AG04449 (cell line): Measurements from ENCODE around the gene DYNLRB1.
"Not testable (repeated sequence)": the region's sequence is repeated elsewhere in the genome, so short reads cannot be mapped to it uniquely, and the experiment has no call there.

Experiments
- CTCF ChIA-PET: fragments of 350-600 bp; formaldehyde crosslinking; extraction: SDS; loops from one replicate; lab custom pipeline; 2021; ENCODE audit warnings: antibody characterized with exemption; lab: Yijun Ruan, JAX
- POLR2A ChIA-PET: fragments of 400-600, 350-600 bp; formaldehyde crosslinking; extraction: SDS; loops from one replicate; lab custom pipeline; 2020; ENCODE audit warnings: antibody characterized with exemption, inconsistent platforms; lab: Yijun Ruan, JAX
- DNase-seq: peaks from one replicate; pipeline ENCODE4 v3.0.0-alpha.2; 2010; ENCODE audit warnings: low read depth, low spot score
- H3K4me3 ChIP-seq: 2 replicates; pipeline ENCODE4 v1.5.1; 2011; ENCODE audit warnings: low read depth, mild to moderate bottlenecking, control low read depth, low read length
- TF ChIP-seq, protein P1 (sequence below): IDR thresholded peaks from one replicate; pipeline ENCODE4 v1.5.1; 2011; ENCODE audit warnings: mild to moderate bottlenecking, moderate library complexity, low read length, control low read depth, inconsistent platforms; ENCODE audit not compliant: insufficient read depth; ENCODE audit errors: missing control alignments

The DYNLRB1 gene

DNA sequence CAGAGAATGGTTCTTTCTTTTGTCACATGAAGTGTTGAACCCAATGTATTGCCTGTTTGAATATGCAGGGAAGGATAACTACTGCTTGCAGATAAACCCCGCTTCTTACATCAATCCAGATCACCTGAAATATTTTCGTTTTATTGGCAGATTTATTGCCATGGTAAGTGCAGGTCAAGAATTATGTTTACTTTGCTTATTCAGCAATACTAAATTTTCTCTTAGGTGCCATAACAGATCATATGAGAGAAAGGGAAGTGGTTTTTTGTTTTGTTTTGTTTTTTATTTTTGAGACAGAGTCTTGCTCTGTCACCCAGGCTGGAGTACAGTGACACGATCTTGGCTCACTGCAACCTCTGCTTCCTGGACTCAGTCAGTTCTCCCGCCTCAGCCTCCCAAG is 36.6 kb upstream of the DYNLRB1 start:
- ChIA-PET CTCF (interaction anchor here (1.2 kb wide), 1 partner anchor 167 kb away, joined by 4 read pairs; no protein-coding TSS in a partner anchor), POLR2A (no interaction called here)
- DNase-seq, result no peak
- H3K4me3 ChIP-seq, result no peak overlapping the region
- TF ChIP-seq, protein P1, sequence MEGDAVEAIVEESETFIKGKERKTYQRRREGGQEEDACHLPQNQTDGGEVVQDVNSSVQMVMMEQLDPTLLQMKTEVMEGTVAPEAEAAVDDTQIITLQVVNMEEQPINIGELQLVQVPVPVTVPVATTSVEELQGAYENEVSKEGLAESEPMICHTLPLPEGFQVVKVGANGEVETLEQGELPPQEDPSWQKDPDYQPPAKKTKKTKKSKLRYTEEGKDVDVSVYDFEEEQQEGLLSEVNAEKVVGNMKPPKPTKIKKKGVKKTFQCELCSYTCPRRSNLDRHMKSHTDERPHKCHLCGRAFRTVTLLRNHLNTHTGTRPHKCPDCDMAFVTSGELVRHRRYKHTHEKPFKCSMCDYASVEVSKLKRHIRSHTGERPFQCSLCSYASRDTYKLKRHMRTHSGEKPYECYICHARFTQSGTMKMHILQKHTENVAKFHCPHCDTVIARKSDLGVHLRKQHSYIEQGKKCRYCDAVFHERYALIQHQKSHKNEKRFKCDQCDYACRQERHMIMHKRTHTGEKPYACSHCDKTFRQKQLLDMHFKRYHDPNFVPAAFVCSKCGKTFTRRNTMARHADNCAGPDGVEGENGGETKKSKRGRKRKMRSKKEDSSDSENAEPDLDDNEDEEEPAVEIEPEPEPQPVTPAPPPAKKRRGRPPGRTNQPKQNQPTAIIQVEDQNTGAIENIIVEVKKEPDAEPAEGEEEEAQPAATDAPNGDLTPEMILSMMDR, result no peak

DNA sequence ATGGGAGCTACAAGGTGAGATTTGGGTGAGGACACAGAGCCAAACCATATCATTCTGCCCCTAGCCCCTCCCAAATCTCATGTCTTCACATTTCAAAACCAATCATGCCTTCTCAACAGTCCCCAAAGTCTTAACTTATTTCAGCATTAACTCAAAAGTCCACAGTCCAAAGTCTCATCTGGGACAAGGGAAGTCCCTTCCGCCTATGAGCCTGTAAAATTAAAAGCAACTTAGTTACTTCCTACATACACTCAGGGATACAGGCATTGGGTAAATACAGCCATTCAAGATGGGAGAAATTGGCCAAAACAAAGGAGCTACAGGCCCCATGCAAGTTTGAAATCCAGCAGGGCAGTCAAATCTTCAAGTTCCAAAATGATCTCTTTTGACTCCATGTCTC is 34.1 kb upstream of the DYNLRB1 start:
- POLR2A ChIA-PET, H3K4me3 ChIP-seq, DNase-seq: not testable (repeated sequence)
- CTCF ChIA-PET, result interaction anchor here (1.6 to 2.1 kb wide), 2 partner anchors 11 to 170 kb away, joined by 3 to 8 read pairs; no protein-coding TSS in a partner anchor

DNA sequence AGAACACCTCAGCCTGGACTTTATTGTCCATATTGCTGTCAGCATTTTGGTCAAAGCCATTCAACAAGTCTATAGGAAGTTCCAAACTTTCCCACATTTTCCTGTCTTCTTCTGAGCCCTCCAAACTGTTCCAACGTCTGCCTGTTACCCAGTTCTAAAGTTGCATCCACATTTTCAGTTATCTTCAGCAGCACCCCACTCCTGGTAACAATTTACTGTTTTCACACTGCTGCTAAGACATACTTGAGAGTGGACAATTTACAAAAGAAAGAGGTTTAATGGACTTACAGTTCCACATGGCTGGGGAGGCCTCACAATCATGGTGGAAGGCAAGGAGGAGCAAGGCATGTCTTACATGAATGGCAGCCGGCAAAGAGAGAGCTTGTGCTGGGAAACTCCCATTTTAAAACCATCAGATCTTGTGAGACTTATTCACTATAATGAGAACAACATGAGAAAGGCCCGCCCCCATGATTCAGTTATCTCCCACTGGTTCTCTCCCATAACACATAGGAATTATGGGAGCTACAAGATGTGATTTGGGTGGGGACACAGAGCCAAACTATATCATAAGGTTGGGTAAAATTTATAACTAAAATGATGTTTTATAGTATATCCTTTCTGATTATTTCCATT is 32.5 kb upstream of the DYNLRB1 start:
- H3K4me3 ChIP-seq, DNase-seq: not testable (repeated sequence)
- ChIA-PET POLR2A (interaction anchor here (0.6 kb wide), 1 partner anchor 28 kb away, joined by 6 read pairs; no protein-coding TSS in a partner anchor), CTCF (interaction anchor here (0.9 to 2.3 kb wide), 4 partner anchors 11 to 171 kb away, joined by 3 to 13 read pairs (median 6); no protein-coding TSS in a partner anchor)

DNA sequence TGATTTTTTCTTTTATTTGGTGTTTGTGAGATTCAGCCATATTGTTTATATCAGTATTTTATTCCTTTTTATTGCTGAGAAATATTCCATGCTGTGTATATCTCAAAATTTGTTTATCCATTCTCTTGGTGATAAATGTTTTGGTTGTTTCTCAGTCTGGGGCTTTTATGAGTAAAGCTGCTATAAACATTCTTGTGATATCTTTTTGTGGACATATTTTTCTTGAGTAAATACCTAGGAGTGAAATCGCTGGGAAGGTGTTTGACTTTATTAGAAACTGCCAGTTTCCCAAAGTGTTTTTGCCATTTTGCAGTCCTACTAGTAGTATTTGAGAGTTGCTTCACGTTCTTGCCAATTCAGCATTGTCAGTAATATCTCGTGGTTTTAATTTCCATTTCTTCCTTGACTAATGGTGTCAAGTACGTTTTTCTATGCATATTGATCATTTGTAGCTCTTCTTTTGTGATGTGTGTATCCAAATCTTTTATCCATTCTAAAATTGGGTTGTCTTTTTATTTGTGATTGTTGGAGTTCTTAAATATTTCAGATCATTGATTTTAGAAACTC is 31.1 kb upstream of the DYNLRB1 start:
- POLR2A ChIA-PET, result no interaction called here

DNA sequence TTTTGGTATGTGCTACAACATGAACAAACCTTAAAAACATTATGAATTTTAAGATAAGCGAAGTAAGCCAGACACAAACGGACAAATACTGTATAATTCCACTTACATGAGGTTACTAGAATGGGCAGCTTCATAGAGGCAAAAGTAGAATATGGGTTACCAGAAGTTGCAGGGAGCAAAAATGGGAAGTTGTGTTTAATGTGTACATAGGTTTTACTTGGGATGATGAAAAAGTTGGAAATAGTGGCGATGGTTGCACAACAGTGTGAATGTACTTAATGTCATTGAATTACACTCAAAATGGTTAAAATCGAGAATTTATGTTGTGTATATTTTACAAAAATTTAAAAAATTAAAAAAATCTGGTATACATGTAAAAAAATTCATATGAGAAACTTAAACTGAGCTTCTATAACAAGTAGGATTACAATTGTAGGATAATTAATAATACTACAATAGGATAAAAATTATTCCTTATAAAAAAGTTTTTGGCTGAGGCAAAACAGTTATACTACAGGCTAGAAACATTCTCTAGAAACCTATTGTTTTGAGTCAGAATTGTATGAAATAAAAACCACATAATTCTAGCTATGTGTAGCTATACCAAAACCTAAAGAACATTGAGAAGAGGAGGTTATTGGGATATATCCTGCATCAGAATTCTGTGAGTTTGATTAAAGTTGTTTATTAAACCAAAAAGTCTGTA is 24.8 kb upstream of the DYNLRB1 start:
- no peak overlapping the region for H3K4me3 ChIP-seq
- TF ChIP-seq, protein P1, result no peak
- POLR2A ChIA-PET, result no interaction called here
- DNase-seq, result no peak
- CTCF ChIA-PET, result interaction anchor here (0.8 to 4.5 kb wide), 3 partner anchors 12 to 179 kb away, joined by 3 to 24 read pairs (median 5); no protein-coding TSS in a partner anchor

More for the DNA sequence above, 31.1 kb upstream of the DYNLRB1 start:
- no peak overlapping the region for H3K4me3 ChIP-seq
- no peak for DNase-seq
- TF ChIP-seq, protein P1, result no peak
- CTCF ChIA-PET, result interaction anchor here (1.2 to 2.3 kb wide), 4 partner anchors 9 to 173 kb away, joined by 3 to 13 read pairs (median 6); no protein-coding TSS in a partner anchor

DNA sequence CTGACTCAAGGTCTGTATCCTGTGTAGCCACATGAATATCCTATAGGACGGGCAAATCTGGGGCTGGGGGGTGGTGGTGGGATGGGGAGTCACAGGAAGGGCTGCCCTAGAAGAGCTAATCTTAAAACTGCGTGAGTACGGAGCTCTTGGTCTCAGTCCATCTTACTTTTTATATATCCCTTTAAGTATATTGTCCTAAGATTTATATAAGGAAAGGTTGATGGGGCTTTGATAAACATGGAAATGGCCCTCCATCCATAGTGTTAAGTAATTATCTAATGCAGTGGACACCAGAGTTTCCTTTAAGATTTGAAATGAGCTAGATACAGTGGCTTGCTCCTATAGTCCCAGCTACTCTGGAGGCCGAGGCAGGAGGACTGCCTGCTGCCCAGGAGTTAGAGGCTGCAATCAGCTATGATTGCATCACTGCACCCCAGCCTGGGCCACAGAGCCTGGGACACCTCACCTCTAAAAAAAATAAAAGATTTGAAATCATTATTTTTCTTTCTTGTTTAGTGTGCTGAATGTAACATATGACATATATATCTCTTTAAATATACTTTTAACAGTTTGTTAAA is 24.2 kb upstream of the DYNLRB1 start:
- no peak for DNase-seq
- H3K4me3 ChIP-seq, result no peak overlapping the region
- ChIA-PET CTCF (interaction anchor here (0.8 to 4.5 kb wide), 4 partner anchors 12 to 180 kb away, joined by 3 to 24 read pairs (median 4); no protein-coding TSS in a partner anchor), POLR2A (no interaction called here)
- TF ChIP-seq, protein P1, result no peak

DNA sequence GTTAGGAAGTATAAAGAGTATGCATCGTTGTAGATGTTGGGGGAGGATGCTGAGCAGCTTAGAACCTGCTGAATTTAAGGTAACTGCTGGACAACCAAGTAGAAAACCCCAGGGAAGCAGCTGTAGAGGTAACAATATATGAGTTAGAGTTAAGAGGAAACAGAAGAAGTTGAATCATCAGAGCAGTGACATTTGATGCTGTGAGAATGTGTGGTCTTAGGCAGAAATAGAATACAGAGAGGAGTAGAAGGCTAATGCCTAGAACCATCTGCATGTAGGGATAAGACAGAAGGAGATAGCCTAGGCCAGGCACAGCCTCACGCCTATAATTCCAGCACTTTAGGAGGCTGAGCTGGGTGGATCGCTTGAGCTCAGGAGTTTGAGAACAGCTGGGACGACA is 22.6 kb upstream of the DYNLRB1 start:
- CTCF ChIA-PET, result interaction anchor here (0.8 to 4.5 kb wide), 2 partner anchors 12 to 181 kb away, joined by 3 to 24 read pairs; no protein-coding TSS in a partner anchor
- H3K4me3 ChIP-seq, result no peak overlapping the region
- POLR2A ChIA-PET, result no interaction called here
- DNase-seq, result no peak
- TF ChIP-seq, protein P1, result no peak
